SK-N-SH (cell line): ENCODE results near the gene ARHGAP42. TPM values are rescaled to one million over a fixed set of nuclear protein-coding genes. Genes with fewer than 3 reads are reported as not detected.

Experiments
- CTCF ChIA-PET: fragments of 300-600, 350-600 bp; formaldehyde crosslinking; extraction: SDS; loops from one replicate; lab custom pipeline; 2021; lab: Yijun Ruan, JAX
- POLR2A ChIA-PET: fragments of 350-600 bp; sonication (Branson Sonifier 250); formaldehyde crosslinking; extraction: SDS; loops from one replicate; lab custom pipeline; 2020; ENCODE audit warnings: antibody characterized with exemption, inconsistent platforms; lab: Yijun Ruan, JAX
- DNase-seq: peaks from one replicate; pipeline ENCODE4 v3.0.0; 2012
- H2AFZ ChIP-seq: fragments of 200-600 bp; sonication (generic); 2 replicates; pipeline ENCODE4 v1.8.1; 2016; ENCODE audit warnings: antibody characterized with exemption, mild to moderate bottlenecking, low read depth
- H3F3A ChIP-seq: fragments of 200-600 bp; sonication (generic); replicated peaks from 2 replicates; pipeline ENCODE3; 2016; ENCODE audit warnings: antibody characterized with exemption, mild to moderate bottlenecking; ENCODE audit not compliant: insufficient read depth
- H3K27ac ChIP-seq, 2 experiments: fragments of 200-500 bp in 1 of 2; fragments of 200-600 bp in 1 of 2; sonication (Bioruptor generic) in 1 of 2; sonication (generic), shearing (Covaris generic) in 1 of 2; 2 replicates each; pipeline versions ENCODE4 v1.5.1 to v1.6.1; 2014 to 2016; ENCODE audit warnings: low read depth in 2 of 2, inconsistent platforms in 1 of 2, low read length in 1 of 2, mild to moderate bottlenecking in 1 of 2, mixed read lengths in 1 of 2
- H3K27me3 ChIP-seq: fragments of 200-600 bp; sonication (generic), shearing (Covaris generic); 2 replicates; pipeline ENCODE4 v1.6.1; 2016; ENCODE audit warnings: mixed run types; ENCODE audit not compliant: insufficient read depth
- H3K36me3 ChIP-seq, 2 experiments: fragments of 200-500 bp in 1 of 2; fragments of 200-600 bp in 1 of 2; sonication (Bioruptor generic) in 1 of 2; sonication (generic) in 1 of 2; replicated peaks in 1 of 2; 2 replicates each; pipeline versions ENCODE3 to v1.5.1; 2014 to 2016; ENCODE audit warnings: low read length in 1 of 2, mild to moderate bottlenecking in 1 of 2; ENCODE audit not compliant: insufficient read depth in 2 of 2, control insufficient read depth in 1 of 2
- H3K4me1 ChIP-seq, 2 experiments: fragments of 200-500 bp in 1 of 2; fragments of 200-600 bp in 1 of 2; sonication (Bioruptor generic) in 1 of 2; sonication (generic), shearing (Covaris generic) in 1 of 2; 2 replicates each; pipeline versions ENCODE4 v1.5.1 to v1.6.1; 2014 to 2016; ENCODE audit warnings: low read depth in 1 of 2, low read length in 1 of 2, mixed run types in 1 of 2; ENCODE audit not compliant: insufficient read depth in 2 of 2, control insufficient read depth in 1 of 2
- H3K4me2 ChIP-seq: fragments of 200-600 bp; sonication (generic), shearing (Covaris generic); 2 replicates; pipeline ENCODE4 v1.6.1; 2017; ENCODE audit warnings: mixed run types
- H3K4me3 ChIP-seq, 2 experiments: fragments of 200-500 bp in 1 of 2; fragments of 200-600 bp in 1 of 2; sonication (Bioruptor generic) in 1 of 2; sonication (generic), shearing (Covaris generic) in 1 of 2; 2 replicates each; pipeline versions ENCODE4 v1.5.1 to v1.8.1; 2014 to 2016; ENCODE audit warnings: low read depth in 2 of 2, inconsistent platforms in 1 of 2, low read length in 1 of 2, mild to moderate bottlenecking in 1 of 2, mixed read lengths in 1 of 2, moderate library complexity in 1 of 2
- H3K79me2 ChIP-seq: fragments of 200-600 bp; sonication (generic); 2 replicates; pipeline ENCODE4 v1.8.1; 2017; ENCODE audit warnings: mild to moderate bottlenecking; ENCODE audit not compliant: insufficient read depth
- H3K9ac ChIP-seq: fragments of 200-600 bp; sonication (generic); 2 replicates; pipeline ENCODE4 v1.6.1; 2017; ENCODE audit warnings: mixed run types
- H3K9me2 ChIP-seq: fragments of 200-600 bp; sonication (generic); 2 replicates; pipeline ENCODE4 v1.6.1; 2017; ENCODE audit warnings: mixed run types
- H3K9me3 ChIP-seq: fragments of 200-600 bp; sonication (generic); 2 replicates; pipeline ENCODE4 v1.6.1; 2017; ENCODE audit warnings: mixed run types, mild to moderate bottlenecking, moderate library complexity
- H4K20me1 ChIP-seq: fragments of 200-600 bp; sonication (generic); 2 replicates; pipeline ENCODE4 v1.6.1; 2017; ENCODE audit warnings: mild to moderate bottlenecking, mixed run types; ENCODE audit not compliant: insufficient read depth
- EP300 ChIP-seq, 2 experiments: IDR thresholded peaks; 2 replicates each; pipeline versions ENCODE4 v1.4.0 to v1.6.1; 2012; ENCODE audit warnings: borderline replicate concordance in 1 of 2, low read depth in 1 of 2, low read length in 1 of 2
- GABPA ChIP-seq: IDR thresholded peaks from 2 replicates; pipeline ENCODE4 v1.4.0; 2012; ENCODE audit warnings: low read depth, mild to moderate bottlenecking
- GATA2 ChIP-seq: sonication (generic); formaldehyde crosslinking; IDR thresholded peaks from 2 replicates; pipeline ENCODE4 v1.5.0; 2020; ENCODE audit warnings: mild to moderate bottlenecking, missing genetic modification reagents
- JUND ChIP-seq: IDR thresholded peaks from 2 replicates; pipeline ENCODE4 v1.4.0; 2012
- MAX ChIP-seq: IDR thresholded peaks from 2 replicates; pipeline ENCODE4 v1.4.0; 2012; ENCODE audit warnings: low read depth
- NFIC ChIP-seq: IDR thresholded peaks from 2 replicates; pipeline ENCODE4 v1.4.0; 2012; ENCODE audit warnings: borderline replicate concordance
- POLR2AphosphoS5 ChIP-seq: IDR thresholded peaks from 2 replicates; pipeline ENCODE4 v1.6.1; 2012; ENCODE audit warnings: low read depth, low read length
- RAD21 ChIP-seq: IDR thresholded peaks from 2 replicates; pipeline ENCODE4 v1.6.1; 2012; ENCODE audit warnings: mild to moderate bottlenecking, low read length
- RCOR1 ChIP-seq: fragments of 150-350 bp; IDR thresholded peaks from 2 replicates; pipeline ENCODE4 v1.6.1; 2017; ENCODE audit warnings: antibody characterized with exemption, low read length
- SIN3A ChIP-seq: IDR thresholded peaks from 2 replicates; pipeline ENCODE4 v1.6.1; 2012; ENCODE audit warnings: low read depth, mild to moderate bottlenecking, low read length, moderate library complexity, borderline replicate concordance
- SMC3 ChIP-seq: IDR thresholded peaks from 2 replicates; pipeline ENCODE4 v1.6.1; 2012; ENCODE audit warnings: low read depth, low read length, improper control_type of control experiment
- TAF1 ChIP-seq: IDR thresholded peaks from 2 replicates; pipeline ENCODE4 v1.6.1; 2012; ENCODE audit warnings: low read depth, mild to moderate bottlenecking, low read length, moderate library complexity, borderline replicate concordance
- TCF12 ChIP-seq: IDR thresholded peaks from 2 replicates; pipeline ENCODE4 v1.4.0; 2012
- TEAD4 ChIP-seq: IDR thresholded peaks from 2 replicates; pipeline ENCODE4 v1.4.0; 2012; ENCODE audit warnings: mild to moderate bottlenecking, borderline replicate concordance; ENCODE audit not compliant: insufficient read depth
- USF1 ChIP-seq: IDR thresholded peaks from 2 replicates; pipeline ENCODE4 v1.4.0; 2012; ENCODE audit warnings: low read depth, borderline replicate concordance
- USF2 ChIP-seq: fragments of 150-350 bp; IDR thresholded peaks from 2 replicates; pipeline ENCODE4 v1.6.1; 2017; ENCODE audit warnings: antibody characterized with exemption, low read length, low read depth, borderline replicate concordance
- ZBTB33 ChIP-seq: IDR thresholded peaks from 2 replicates; pipeline ENCODE4 v1.4.0; 2012; ENCODE audit warnings: low read depth, borderline replicate concordance
- WGBS: methylation state at CpG from one replicate; pipeline ENCODE4 v1.1.6; 2017; ENCODE audit warnings: low lambda C conversion rate; 5-methylcytosine and 5-hydroxymethylcytosine counted together
- polyA plus RNA-seq, 3 experiments: library from polyadenylated mRNA; depleted of rRNA; stranded (reverse); fragments of >200 nt; gene quantifications; 2 replicates each; pipeline ENCODE4 v1.2.3, GENCODE V29; 2012
- TF ChIP-seq, protein P1 (sequence below): IDR thresholded peaks from 2 replicates; pipeline ENCODE4 v1.6.1; 2012; ENCODE audit warnings: mild to moderate bottlenecking, low read depth, low read length, moderate library complexity
- TF ChIP-seq, protein P2 (sequence below): fragments of 150-350 bp; IDR thresholded peaks from 2 replicates; pipeline ENCODE4 v1.6.1; 2016; ENCODE audit warnings: mild to moderate bottlenecking, low read depth, low read length

ARHGAP42 gene
- polyA plus RNA-seq, 1 of the 3 experiments (the other 2 are of a cell fraction): 0.02 TPM

DNA sequence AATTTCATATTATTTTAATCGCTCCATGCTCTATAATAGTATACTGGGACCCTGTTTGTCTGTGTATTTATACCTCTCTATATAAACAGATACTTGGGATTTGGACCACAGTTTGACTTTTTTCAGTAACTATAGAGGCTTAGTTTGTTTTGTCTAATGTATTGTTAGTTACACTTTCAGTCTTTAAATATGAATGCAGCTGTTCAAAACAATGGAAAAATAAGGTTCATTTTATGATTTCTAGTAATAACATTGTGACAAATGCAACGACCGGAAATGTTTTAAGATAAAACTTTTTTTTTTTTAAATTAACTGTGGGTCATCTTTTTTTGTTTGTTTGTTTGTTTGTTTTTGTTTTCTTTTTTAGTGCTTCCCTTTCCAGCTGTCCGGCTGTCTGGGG, 133.5 kb downstream of the ARHGAP42 start (continued):
- TF ChIP-seq, protein P1, sequence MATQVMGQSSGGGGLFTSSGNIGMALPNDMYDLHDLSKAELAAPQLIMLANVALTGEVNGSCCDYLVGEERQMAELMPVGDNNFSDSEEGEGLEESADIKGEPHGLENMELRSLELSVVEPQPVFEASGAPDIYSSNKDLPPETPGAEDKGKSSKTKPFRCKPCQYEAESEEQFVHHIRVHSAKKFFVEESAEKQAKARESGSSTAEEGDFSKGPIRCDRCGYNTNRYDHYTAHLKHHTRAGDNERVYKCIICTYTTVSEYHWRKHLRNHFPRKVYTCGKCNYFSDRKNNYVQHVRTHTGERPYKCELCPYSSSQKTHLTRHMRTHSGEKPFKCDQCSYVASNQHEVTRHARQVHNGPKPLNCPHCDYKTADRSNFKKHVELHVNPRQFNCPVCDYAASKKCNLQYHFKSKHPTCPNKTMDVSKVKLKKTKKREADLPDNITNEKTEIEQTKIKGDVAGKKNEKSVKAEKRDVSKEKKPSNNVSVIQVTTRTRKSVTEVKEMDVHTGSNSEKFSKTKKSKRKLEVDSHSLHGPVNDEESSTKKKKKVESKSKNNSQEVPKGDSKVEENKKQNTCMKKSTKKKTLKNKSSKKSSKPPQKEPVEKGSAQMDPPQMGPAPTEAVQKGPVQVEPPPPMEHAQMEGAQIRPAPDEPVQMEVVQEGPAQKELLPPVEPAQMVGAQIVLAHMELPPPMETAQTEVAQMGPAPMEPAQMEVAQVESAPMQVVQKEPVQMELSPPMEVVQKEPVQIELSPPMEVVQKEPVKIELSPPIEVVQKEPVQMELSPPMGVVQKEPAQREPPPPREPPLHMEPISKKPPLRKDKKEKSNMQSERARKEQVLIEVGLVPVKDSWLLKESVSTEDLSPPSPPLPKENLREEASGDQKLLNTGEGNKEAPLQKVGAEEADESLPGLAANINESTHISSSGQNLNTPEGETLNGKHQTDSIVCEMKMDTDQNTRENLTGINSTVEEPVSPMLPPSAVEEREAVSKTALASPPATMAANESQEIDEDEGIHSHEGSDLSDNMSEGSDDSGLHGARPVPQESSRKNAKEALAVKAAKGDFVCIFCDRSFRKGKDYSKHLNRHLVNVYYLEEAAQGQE: no peak

DNA sequence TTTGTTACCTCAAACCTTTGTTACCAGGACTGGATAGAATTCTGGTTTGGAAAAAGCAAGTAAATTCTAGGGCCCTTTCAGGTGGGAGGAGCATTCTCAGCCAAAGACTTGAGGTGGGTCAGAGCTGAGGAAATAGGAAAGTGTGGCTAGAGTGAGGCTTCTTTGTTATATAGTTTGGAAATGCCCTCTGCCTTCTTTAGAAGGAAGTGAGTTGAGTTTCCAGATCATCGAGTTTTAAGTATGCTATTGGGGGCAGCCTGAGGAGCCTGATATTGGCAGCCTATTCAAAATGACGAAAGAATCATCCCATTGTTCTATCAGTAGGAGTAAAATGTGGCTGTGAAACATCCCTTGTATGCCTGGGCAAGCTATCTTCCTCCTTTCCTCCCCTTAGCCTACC, 134.1 kb downstream of the ARHGAP42 start:
- CTCF ChIA-PET: no interaction called here
- WGBS: 0% methylated on average over 2 of the region's 2 CpGs
- TF ChIP-seq USF2 (no peak), EP300 (IDR thresholded peaks at IDR 0.05; ENCODE audit: borderline replicate concordance in 1 of 2, low read depth in 1 of 2, low read length in 1 of 2) (no peak), RCOR1 (no peak), ZBTB33 (no peak), POLR2AphosphoS5 (no peak), USF1 (no peak), TAF1 (no peak), SIN3A (no peak), NFIC (no peak), GABPA (no peak), MAX (no peak), SMC3 (no peak), TCF12 (no peak), GATA2 (CRISPR knock-in tag) (no peak), JUND (no peak), TEAD4 (no peak), RAD21 (no peak)
- TF ChIP-seq, protein P2, sequence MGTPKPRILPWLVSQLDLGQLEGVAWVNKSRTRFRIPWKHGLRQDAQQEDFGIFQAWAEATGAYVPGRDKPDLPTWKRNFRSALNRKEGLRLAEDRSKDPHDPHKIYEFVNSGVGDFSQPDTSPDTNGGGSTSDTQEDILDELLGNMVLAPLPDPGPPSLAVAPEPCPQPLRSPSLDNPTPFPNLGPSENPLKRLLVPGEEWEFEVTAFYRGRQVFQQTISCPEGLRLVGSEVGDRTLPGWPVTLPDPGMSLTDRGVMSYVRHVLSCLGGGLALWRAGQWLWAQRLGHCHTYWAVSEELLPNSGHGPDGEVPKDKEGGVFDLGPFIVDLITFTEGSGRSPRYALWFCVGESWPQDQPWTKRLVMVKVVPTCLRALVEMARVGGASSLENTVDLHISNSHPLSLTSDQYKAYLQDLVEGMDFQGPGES: no peak
- TF ChIP-seq, protein P1: no peak

More for the DNA sequence above, 134.1 kb downstream of the ARHGAP42 start:
- Histone ChIP-seq H2AFZ (no peak overlapping the region), H3K4me1 (no peaks in the 10 kb centered on the region; a peak in 1 of 4 replicates), H3K27ac (no peak overlapping the region), H3K9me2 (no peaks in the 10 kb centered on the region), H3K36me3 (no peaks in the 10 kb centered on the region), H3K9me3 (no peaks in the 10 kb centered on the region), H4K20me1 (no peaks in the 10 kb centered on the region), H3K9ac (no peak overlapping the region), H3K79me2 (no peaks in the 10 kb centered on the region), H3K4me2 (no peak overlapping the region), H3K27me3 (no peaks in the 10 kb centered on the region; the same call in 1 of the 2 replicates), H3K4me3 (no peak overlapping the region), H3F3A (no peaks in the 10 kb centered on the region)
- DNase-seq: no peak
- POLR2A ChIA-PET: no interaction called here
